HPDE6-E6E7 (cell line): ENCODE measurements around the gene TBC1D5.
A peak's percentile ranks its signal among the peaks of the same experiment; 100 is the strongest.
"Not testable (repeated sequence)": the region's sequence is repeated elsewhere in the genome, so short reads cannot be mapped to it uniquely, and the experiment has no call there.

Experiments used
- DNase-seq: peaks from one replicate; pipeline ENCODE4 v3.0.0; 2011; ENCODE audit warnings: missing footprints; ENCODE audit errors: extremely low spot score

The TBC1D5 gene

DNA sequence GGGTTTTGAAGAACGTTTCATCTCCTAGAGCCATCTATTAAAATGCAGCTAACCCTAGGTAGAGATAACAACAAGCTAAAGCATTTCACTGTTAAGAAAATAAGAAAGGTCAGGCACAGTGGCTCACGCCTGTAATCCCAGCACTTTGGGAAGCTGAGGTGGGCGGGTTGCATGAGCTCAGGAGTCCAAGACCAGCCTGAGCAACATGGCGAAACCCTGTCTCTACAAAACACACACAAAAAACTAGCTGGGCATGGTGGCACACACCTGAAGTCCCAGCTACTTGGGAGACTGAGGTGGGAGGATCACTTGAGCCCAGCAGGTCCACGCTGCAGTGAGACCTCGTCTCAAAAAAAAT lies 5.4 kb upstream of the TBC1D5 start:
- no peak for DNase-seq

DNA sequence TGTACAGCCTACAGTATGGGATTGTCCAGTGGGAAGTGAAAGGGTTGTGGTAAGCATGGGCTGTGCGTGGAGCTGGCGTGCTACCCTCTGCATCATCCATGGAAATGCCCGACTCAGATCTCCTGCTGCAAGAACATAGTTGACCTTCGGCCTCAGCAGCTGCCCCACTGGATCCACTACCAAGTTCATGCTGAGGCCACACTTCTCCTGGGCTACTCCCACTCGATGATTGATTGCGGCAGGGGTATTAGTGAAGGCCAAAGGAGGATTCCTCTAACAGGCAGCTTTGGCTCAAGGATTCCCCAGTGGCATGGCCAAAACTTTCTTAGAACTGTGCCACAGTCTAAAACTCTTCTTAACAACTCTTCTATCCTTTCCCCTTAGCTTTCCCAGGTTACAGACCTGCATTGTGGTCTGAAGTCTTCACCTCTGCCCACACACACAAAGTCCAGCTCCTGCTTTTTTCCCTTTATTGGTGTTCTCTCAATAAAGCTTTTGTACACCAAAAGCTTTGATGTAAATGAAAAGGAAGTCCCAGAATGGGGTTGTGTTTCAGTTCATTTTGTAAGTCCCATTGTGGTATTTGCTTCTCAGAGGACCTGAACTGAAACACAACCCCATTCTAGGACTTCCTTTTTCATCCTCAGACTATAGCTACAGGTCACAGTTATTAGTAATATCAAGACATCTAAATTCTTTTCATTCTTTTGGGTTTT lies 4.9 kb upstream of the TBC1D5 start:
- DNase-seq = no peak

DNA sequence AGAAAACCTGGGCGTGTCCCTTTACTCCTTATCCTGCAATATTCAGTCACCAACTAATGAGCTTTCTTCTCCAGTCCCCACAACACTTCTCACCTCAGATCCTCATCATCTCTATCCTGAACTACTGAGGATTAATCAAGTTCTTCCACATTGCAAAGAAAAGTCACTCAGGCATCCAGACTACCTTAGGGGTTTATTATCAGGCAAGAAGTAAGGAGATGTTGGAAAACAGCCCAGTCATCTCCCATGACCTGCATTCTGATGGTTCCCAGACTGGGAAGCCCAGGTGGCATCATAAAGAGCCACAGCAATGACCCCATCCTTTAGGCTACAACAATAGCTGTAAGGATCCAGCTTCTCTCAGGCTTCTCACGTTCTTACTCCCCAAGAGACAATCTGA lies 3.5 kb upstream of the TBC1D5 start:
- DNase-seq = no peak

DNA sequence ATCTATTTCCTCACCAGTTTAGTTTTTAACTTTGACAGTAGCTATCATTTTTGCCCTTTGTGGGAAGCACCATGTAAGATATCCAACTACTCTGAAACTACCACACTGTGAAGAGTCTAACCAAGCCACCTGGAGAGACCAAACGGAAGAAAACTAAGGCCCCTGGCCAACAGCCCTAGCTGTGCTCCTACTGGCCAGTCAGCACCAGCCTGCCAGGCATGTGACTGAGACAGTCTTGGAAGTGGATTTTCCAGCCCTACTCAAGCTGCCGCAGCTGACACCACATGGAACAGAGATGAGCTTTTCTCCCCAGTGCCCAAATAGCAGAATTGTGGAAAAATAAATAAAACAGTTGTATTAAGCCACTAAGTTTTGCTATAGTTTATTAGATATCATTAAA lies 2.9 kb upstream of the TBC1D5 start:
- DNase-seq = no peak

DNA sequence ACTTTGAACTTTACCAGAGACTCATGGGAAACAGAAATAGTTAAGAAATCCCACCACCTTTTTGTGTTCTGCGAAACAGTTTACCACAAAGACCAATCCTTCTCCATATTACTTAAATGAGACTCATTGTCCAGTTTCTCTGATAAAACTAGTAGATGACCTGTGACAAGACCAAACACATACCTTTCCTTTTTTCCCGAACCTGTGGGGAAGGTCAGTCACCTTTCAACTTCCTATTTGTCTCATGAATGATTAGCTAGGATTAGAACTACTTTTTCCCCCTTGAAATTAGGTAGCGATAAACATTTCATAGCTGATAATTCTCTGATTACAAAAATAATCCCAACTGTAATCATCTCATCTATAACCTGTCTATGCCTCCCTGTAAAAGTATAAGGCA lies 2.3 kb upstream of the TBC1D5 start:
- no peak for DNase-seq

DNA sequence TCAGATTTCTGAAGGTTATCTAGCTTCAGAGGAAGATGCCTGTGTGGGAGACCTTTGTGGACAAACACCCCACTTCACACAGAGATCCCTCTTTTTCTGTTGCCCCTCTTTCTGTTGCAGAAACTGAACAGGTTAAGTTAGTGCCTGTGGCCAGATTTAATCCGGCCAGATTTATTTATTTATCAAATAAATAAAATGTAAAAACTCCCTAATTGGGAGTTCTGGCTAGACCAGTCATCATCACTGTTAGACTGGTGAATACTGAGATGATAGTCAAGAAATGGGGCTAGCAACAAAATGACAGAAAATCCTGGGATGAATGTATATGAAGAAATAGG lies 1.2 kb upstream of the TBC1D5 start:
- DNase-seq = no peak

DNA sequence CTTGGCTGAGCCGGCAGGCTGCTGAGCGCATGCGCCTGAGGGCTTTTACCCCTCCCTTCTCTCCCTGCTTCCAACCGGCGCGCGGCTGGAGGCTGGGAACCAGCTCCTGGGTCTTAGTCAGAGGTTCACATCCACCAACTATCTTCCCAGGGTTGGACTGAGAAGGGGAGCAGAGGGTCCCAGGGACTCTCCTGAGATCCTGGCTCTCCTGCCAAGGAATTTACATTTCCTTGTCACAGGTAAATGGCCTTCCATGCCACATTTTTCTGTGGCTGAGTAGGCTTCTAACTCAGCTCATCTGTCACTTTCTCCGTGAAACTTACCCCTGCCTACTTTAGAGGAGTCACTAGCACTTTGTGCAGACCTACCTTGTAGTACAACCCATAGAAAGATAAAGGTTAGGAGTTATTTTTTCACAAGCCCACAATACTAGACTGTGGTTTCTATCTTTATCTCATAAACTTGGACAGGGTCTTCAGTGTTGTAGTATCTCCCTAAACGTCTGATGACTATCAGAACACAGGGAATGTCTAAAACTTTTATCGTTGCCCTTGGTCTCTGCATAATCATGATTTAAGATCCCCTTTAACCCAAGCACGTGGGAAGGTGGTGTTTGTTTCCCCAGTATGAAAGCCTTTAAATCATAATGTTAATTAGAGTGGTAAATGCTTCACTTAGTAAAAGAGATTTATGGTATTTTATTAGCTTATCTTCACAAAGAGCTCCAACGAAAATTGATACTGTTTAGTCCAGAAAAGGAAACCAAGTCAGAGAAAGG lies 638 bp upstream of the TBC1D5 start:
- DNase-seq = peak; percentile 75

DNA sequence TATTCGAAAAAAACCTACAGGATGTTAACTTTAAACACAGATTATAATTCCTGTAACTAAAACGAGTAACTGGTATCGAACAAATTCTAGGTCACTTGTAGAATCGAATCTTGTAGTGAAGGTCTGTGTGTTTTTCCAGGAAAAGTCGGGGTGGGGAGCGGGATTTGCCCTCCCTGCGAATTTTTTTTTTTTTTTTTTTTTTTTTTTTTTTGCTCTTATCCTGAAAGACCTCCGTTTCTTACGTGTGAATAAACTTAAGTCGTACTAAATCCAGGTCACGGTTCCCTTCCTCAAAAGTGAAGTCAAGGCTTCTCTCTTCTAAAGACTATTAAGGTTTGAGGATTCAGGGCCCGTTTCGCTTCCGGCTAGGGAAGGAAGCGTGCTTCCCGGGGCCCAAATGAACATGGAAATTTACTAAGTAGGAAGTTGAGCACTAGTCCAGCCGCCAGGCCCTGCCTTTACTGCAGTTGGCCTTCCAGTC lies 770 bp downstream of the TBC1D5 start:
- no peak for DNase-seq

DNA sequence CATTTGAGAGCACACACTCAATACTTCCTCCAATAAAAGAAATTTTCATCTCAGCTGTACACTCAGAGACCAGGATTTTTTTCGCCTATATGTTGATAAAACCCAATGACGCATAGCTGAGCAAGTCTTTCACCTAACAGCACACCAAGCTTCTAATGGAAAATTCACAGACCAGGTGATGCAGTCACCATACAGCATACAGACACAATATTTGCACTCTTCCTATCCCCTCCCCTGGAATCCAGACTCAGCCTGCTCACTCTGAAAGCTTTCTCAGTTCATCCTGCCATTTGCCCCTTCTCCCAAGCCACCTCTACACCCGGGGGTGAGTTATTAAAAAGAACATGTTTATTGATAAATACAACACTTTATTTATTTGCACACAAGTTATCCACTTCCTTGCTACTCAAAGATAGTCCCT lies 1.7 kb downstream of the TBC1D5 start:
- peak; percentile 12 for DNase-seq

DNA sequence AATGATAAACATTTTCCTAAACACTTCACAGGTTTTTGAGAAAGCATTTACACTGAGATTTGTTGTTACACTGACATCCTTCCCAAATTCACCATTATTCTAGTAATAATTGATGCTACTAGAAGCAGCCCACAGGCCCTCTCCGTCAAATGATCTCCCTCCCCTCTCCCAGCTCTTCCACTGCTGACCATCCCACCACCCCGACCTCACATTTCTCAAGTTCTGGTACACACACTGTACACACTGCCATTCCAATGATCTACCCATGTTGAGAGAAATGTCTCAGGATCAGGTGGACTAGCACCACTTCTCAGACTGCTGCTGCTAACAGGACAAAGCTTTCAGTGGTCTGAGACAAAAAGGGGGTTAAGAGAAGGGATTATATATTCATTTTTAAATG lies 3.5 kb downstream of the TBC1D5 start:
- DNase-seq = no peak

DNA sequence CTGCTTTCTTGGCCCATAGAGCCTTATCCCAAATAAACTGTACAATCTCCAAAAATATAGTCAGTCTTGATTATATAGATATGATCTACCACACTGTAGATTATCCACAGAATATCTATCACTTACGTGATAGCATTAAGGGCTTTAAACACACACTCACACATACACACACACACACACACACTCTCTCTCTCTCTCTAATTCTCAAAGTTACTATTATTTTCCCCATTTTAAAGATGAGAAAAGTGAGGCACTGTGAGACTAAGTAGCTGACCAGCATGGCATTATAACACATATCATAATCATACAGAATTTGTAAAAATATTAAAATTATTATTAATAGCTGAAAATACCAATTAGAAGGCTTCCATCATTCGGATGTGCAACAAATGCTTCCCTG lies 4.2 kb downstream of the TBC1D5 start:
- no peak for DNase-seq

DNA sequence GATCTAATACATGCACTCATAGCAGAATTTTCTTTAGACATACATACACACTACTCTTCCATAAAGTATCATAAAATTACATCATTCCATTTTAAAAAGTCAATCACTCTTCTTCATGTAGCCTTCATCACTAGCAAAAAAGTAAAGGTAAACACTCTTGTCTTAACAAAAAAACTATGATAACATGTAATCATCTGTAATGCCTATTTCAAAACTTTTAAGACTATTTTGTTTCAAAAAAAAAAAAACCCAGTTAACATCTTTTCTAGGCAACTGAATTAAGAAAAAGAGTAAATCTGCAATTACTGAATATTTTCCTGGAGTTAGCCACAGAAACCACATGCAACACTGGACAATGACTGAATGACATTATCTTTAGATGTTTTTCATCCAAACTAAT lies 4.8 kb downstream of the TBC1D5 start:
- DNase-seq = no peak

DNA sequence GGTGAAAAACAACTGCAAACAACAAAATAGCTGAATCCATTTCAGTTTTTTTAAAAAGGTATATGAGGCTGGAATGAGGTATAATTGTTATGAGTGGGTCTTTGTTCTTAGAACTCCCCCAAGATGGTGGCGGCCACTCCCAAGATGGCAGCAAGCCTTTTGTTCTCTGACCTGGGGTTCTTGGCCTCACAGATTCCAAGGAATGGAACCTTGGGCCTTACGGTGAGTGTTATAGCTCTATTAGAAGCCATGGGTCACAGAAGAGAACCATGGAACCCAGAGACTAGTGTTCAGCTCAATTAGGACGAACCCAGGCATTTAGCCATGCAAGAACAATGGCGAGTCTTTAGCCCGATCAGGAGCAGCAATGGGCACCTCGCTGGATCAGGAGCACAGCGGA lies 7.1 kb downstream of the TBC1D5 start:
- not testable (repeated sequence) for DNase-seq

DNA sequence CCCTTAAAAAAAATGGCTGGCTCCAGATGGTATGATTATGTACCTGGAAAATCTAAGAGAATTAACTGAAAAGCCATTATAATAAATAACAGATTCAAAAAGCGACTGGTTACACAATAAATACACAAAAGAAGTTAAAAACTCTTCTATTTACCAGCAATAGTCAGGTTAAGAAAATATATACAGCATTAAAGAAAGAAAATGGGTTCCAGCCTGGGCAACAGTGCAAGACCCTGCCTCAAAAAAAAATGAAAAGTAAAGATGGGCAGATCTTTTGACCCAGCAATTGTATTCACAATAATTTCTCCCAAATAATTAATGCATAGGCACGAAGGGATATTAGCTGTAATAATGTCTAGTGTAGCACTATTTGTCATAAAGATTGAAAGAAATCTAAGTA lies 8.7 kb downstream of the TBC1D5 start:
- DNase-seq = no peak

DNA sequence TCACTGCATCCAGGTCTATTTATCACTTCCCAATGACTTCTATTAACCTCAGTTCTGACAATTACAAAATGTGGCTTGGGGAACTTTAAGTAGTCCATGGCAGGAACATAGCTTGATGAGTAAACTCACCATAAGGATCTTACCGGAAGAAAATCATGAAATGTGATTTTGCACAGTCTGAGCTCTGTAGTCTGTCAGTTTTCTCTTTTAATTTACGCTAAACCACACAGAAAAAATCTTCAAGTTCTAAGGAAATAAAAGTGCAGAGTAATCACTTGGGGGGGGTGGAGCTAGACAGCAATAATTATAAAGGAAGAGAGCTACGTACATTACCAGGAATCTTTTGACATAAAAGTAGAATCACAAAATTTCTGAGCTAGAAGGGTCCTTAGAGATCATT lies 9.2 kb downstream of the TBC1D5 start:
- no peak for DNase-seq

DNA sequence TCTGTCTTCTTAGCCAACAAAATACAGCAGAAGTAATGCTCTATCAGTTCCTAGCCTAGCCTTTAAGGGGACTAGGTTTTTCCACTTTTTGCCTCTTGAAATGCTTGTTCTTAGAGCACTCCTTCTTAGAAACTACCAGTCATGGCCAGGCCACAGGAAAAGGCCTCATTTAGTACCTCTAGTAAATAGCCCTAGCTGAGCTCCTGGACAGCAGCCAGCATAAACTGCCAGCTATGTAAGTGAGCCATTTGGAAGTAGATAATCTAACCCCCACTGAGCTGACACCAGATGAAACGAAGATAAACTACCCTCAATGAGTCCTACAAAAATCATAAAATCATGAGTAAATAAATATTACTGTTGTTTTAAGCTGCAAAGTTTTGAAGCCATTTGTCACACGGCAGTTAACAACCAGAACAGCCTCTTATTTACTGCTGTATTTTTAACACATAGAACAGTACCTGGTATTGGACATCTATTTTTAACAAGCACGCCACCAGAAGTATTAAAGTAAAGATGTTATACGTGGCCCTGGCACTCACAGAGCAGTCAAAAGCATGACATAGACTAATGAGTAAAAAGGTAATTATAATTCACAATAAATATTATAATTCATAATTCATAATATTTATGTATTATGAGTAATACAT lies 12.0 kb downstream of the TBC1D5 start:
- DNase-seq = no peak

DNA sequence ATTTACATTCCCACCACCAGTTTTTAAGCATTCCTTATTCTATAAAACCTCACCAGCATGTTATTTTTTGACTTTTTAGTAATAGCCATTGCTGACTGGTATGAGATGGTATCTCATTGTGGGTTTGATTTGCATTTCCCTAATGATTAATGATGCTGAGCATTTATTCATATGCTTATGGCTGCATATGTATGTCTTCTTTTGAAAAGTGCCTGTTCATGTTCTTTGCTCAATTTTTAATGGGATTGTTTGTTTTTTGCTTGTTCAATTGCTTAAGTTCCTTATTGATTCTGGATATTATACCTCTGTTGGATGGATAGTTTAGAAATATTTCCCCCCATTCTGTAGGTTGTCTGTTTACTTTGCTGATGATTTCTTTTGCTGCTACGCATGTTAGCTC lies 16.1 kb downstream of the TBC1D5 start:
- no peak for DNase-seq

DNA sequence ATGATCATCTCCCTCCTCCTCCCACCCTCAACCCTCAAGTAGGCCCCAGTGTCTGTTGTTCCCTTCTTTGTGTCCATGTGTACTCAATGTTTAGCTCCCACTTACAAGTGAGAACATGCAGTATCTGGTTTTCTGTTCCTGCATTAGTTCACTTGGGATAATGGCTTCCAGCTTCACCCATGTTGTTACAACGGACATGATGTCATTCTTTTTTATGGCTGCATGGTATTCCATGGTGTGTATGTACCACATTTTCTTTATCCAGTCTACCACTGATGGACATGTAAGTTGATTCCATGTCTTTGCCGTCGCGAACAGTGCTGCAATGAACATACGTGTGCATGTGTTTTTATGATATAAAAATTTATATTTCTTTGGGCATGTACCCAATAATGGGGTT lies 16.6 kb downstream of the TBC1D5 start:
- not testable (repeated sequence) for DNase-seq

DNA sequence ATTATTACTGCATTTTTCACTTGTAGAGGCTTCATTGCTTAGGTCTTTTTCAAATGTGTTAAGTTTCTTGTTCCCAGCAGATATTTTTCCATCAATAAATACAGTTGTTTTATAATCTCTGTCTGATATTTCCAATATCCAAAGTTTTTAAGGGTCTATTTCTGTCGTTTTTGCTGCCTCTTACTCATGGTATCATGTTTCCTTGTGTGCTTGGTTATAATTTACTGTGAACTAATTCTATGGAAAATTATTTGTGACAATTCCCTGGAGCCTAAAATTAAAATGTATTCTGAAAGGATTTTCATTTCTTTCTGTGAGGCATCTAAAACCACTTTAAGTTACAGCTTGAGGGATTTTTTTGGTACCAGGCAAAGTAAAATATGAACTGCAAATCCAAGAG lies 17.5 kb downstream of the TBC1D5 start:
- no peak for DNase-seq

DNA sequence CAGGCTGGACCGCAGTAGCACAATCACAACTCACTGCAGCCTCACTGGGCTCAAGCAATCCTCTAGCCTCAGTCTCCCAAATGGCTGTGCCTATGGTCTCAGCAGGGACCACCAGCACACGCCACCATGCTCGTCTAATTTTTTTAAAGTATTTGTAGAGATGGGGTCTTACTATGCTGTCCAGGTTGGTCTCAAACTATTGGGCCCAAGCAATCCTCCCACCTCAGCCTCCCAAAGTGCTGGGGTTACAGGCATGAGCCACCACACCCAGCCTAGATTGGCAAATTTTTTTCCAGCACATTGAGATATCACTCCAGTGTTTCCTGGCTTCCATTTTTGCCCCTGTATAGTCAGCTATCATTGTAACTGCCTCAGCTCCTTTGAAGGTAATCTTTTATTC lies 18.3 kb downstream of the TBC1D5 start:
- DNase-seq = no peak

DNA sequence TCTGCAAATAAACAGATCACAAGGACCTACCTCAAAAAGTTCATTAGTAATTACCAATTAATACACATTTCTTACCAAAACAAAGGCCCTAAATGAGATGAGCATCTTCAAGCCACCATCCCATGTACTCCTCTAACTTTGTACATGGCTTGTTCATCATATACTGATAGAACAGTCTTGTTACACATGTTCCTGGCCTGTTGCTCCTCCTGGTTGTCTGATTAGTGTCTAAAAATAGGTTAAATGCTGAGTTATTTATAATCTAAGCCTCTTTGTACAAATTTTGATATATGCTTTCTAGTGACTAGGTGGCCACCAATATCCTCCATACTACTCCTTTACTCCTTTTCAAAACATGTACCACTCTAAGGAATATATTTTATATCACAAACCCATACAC lies 25.0 kb downstream of the TBC1D5 start:
- DNase-seq = no peak

DNA sequence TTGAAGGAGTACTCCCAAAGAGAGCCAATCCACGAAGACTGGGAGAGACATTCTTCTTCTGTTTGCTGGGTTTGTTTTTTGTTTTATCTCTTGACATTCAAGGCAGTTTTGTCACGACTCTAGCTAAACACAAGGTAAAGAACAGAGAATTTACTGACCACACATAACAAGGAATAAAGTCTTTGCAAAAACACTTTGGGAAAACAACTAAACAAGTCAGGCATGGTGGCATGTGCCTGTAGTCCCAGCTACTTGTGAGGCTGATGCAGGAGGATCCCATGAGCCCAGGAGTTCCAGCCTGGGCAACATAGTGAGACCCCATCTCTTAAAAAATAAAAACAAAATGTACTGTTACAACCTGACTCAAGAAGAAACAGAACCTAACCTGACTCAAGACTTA lies 28.0 kb downstream of the TBC1D5 start:
- no peak for DNase-seq

DNA sequence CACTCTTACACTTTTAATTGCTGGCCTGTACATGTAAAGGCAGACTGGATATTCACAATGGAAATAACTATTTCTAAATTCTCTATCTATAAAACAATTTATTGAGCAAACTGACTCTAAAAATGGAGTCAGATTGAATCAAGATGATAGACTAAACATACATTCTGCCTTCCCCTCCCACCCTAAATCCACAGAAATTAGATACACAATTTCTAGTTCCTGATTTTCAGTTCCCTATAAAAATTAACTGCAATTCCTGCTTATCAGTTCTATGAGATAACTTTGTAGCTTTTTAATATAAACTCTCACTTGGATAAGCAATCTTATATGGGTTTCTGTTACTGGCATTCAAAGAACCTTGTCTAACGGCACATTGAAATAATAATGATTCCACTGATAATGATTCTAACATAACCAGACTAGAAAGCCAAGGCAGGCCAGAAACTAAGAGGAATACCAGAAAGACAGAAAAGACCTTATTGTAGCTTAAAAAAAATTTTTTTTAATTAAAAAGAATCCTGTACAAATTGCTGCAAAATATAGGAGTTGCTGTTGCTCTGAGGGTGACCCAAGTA lies 33.1 kb downstream of the TBC1D5 start:
- DNase-seq = no peak
